ENCODE measurements around the gene DLG2.
A peak's percentile ranks its signal among the peaks of the same experiment; 100 is the strongest.

DLG2 gene

GRCh38 chr11:83641511-83641910 is 1985.6 kb downstream of the DLG2 start:
- Histone ChIP-seq H3K4me3 (ENCODE audit: low read length) (no peak overlapping the region), H3K36me3 (ENCODE audit: insufficient read depth, low read length) (no peaks in the 10 kb centered on the region), H2AFZ (ENCODE audit: low read depth, low read length) (no peak overlapping the region), H3K9me3 (ENCODE audit: low read length) (no peaks in the 10 kb centered on the region), H3K27me3 (ENCODE audit: insufficient read depth, low read length) (no peaks in the 10 kb centered on the region), H3K4me1 (ENCODE audit: insufficient read depth, low read length) (no peaks in the 10 kb centered on the region)

GRCh38 chr11:83639995-83640758 is 1987.0 kb downstream of the DLG2 start:
- Histone ChIP-seq H3K4me3 (ENCODE audit: low read length) (no peak overlapping the region), H3K9me3 (ENCODE audit: low read length) (no peaks in the 10 kb centered on the region), H3K4me1 (ENCODE audit: insufficient read depth, low read length) (no peaks in the 10 kb centered on the region), H3K27me3 (ENCODE audit: insufficient read depth, low read length) (no peaks in the 10 kb centered on the region), H2AFZ (ENCODE audit: low read depth, low read length) (no peak overlapping the region), H3K36me3 (ENCODE audit: insufficient read depth, low read length) (no peaks in the 10 kb centered on the region)

DNA sequence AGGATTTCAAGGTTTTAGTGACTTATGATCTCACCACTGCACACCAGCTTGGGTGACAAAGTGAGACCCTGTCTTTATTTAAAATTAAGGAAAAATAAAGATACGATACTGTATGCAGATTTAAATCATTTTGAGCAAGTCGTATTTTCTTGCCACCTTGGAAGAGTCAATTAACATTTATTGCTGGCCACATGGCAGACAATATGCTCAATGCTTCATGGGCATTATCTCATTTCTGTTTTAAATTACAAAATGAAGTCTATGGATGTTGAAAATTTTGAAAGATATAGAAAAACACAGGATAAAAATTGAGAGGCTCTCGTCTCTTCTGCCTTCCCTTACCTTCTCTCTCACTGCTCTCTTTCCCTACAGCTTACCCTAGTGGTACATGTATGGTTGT is 1992.0 kb downstream of the DLG2 start:
- H3K4me1 ChIP-seq (ENCODE audit: insufficient read depth, low read length), result no peaks in the 10 kb centered on the region
- no peaks in the 10 kb centered on the region for H3K36me3 ChIP-seq (ENCODE audit: insufficient read depth, low read length)
- H3K9me3 ChIP-seq (ENCODE audit: low read length), result no peaks in the 10 kb centered on the region
- no peak overlapping the region for H2AFZ ChIP-seq (ENCODE audit: low read depth, low read length)
- H3K4me3 ChIP-seq (ENCODE audit: low read length), result no peak overlapping the region
- no peaks in the 10 kb centered on the region for H3K27me3 ChIP-seq (ENCODE audit: insufficient read depth, low read length)

- H3K9me3 ChIP-seq (ENCODE audit: low read length), result no peaks in the 10 kb centered on the region
- H3K4me3 ChIP-seq (ENCODE audit: low read length), result no peak overlapping the region
- H2AFZ ChIP-seq (ENCODE audit: low read depth, low read length), result no peak overlapping the region
- no peaks in the 10 kb centered on the region for H3K36me3 ChIP-seq (ENCODE audit: insufficient read depth, low read length)
- no peaks in the 10 kb centered on the region for H3K27me3 ChIP-seq (ENCODE audit: insufficient read depth, low read length)
- peaks cover 12% of the 10 kb centered on the region for H3K4me1 ChIP-seq (ENCODE audit: insufficient read depth, low read length)
Observed at GRCh38 chr11:83630211-83630610, 1996.9 kb downstream of the DLG2 start.

GRCh38 chr11:83629775-83630174 is 1997.4 kb downstream of the DLG2 start:
- Histone ChIP-seq H3K9me3 (ENCODE audit: low read length) (no peaks in the 10 kb centered on the region), H3K4me3 (ENCODE audit: low read length) (no peak overlapping the region), H3K27me3 (ENCODE audit: insufficient read depth, low read length) (no peaks in the 10 kb centered on the region), H3K4me1 (ENCODE audit: insufficient read depth, low read length) (peaks cover 12% of the 10 kb centered on the region), H2AFZ (ENCODE audit: low read depth, low read length) (peak overlapping the region; percentile 76), H3K36me3 (ENCODE audit: insufficient read depth, low read length) (no peaks in the 10 kb centered on the region)

DNA sequence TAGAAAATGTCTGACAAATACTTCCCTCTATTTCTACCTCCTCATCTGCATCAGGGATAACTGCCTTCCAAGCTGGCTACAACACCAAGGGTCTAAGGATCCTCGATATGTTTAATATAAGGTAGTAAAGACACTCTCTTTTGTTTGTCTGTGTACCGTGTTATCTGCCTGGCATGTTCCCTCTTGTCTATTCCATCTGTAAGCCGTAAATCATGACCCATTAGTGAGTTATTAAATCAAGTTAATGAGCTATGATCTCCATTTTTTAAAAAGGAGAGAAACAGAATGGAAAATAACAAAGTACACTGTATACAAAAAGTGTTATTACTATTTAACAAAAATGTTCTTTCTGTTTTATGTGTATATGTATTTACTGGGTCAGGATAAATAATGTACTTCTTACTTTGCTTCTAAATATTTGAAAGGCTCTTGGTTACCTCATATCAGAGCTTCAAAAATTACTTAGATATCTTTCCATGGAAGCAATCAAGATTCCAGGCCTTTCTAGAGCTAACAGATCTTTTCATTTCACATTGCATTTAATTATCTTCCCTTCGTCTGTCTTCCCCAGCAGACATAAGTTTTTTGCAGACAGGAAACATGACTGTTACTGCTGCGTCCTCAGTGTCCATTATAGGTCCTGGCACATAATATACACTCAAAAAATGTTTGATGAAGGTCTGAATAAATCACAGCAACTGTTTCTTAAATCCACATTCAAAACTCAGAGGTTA is 1998.4 kb downstream of the DLG2 start:
- H3K4me3 ChIP-seq (ENCODE audit: low read length), result no peak overlapping the region
- H3K9me3 ChIP-seq (ENCODE audit: low read length), result no peaks in the 10 kb centered on the region
- no peaks in the 10 kb centered on the region for H3K36me3 ChIP-seq (ENCODE audit: insufficient read depth, low read length)
- H2AFZ ChIP-seq (ENCODE audit: low read depth, low read length), result peak overlapping the region; percentile 76
- H3K4me1 ChIP-seq (ENCODE audit: insufficient read depth, low read length), result peaks cover 12% of the 10 kb centered on the region
- no peaks in the 10 kb centered on the region for H3K27me3 ChIP-seq (ENCODE audit: insufficient read depth, low read length)

- Histone ChIP-seq H3K4me3 (ENCODE audit: low read length) (no peak overlapping the region), H2AFZ (ENCODE audit: low read depth, low read length) (no peak overlapping the region), H3K27me3 (ENCODE audit: insufficient read depth, low read length) (no peaks in the 10 kb centered on the region), H3K4me1 (ENCODE audit: insufficient read depth, low read length) (peaks cover 12% of the 10 kb centered on the region), H3K36me3 (ENCODE audit: insufficient read depth, low read length) (no peaks in the 10 kb centered on the region), H3K9me3 (ENCODE audit: low read length) (no peaks in the 10 kb centered on the region)
Observed at GRCh38 chr11:83625336-83625735, 2001.8 kb downstream of the DLG2 start.

GRCh38 chr11:83617671-83618070 is 2009.5 kb downstream of the DLG2 start:
- peaks cover 5% of the 10 kb centered on the region for H3K4me1 ChIP-seq (ENCODE audit: insufficient read depth, low read length)
- H3K9me3 ChIP-seq (ENCODE audit: low read length), result no peaks in the 10 kb centered on the region
- no peak overlapping the region for H3K4me3 ChIP-seq (ENCODE audit: low read length)
- H2AFZ ChIP-seq (ENCODE audit: low read depth, low read length), result no peak overlapping the region
- H3K27me3 ChIP-seq (ENCODE audit: insufficient read depth, low read length), result no peaks in the 10 kb centered on the region
- no peaks in the 10 kb centered on the region for H3K36me3 ChIP-seq (ENCODE audit: insufficient read depth, low read length)

DNA sequence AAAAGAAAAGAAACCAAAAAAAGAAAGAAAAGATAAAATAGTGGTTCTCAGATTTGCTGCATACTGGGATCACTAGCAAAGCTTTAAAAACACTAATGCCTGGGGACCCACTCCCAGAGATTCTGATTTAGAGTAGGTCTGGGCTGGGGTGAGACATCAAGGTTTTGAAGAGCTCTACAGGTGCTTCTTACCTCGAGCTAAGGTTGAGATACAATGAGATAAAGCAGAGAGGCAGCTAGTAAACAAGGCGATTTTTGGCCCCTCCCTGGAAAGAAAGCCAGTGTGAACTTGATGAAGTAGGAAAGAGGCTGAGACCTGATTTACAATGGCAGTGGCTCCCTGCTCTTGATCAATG is 2013.4 kb downstream of the DLG2 start:
- Histone ChIP-seq H3K36me3 (ENCODE audit: insufficient read depth, low read length) (no peaks in the 10 kb centered on the region), H3K27me3 (ENCODE audit: insufficient read depth, low read length) (no peaks in the 10 kb centered on the region), H3K4me1 (ENCODE audit: insufficient read depth, low read length) (peaks cover 9% of the 10 kb centered on the region), H3K9me3 (ENCODE audit: low read length) (no peaks in the 10 kb centered on the region), H3K4me3 (ENCODE audit: low read length) (no peak overlapping the region), H2AFZ (ENCODE audit: low read depth, low read length) (no peak overlapping the region)

DNA sequence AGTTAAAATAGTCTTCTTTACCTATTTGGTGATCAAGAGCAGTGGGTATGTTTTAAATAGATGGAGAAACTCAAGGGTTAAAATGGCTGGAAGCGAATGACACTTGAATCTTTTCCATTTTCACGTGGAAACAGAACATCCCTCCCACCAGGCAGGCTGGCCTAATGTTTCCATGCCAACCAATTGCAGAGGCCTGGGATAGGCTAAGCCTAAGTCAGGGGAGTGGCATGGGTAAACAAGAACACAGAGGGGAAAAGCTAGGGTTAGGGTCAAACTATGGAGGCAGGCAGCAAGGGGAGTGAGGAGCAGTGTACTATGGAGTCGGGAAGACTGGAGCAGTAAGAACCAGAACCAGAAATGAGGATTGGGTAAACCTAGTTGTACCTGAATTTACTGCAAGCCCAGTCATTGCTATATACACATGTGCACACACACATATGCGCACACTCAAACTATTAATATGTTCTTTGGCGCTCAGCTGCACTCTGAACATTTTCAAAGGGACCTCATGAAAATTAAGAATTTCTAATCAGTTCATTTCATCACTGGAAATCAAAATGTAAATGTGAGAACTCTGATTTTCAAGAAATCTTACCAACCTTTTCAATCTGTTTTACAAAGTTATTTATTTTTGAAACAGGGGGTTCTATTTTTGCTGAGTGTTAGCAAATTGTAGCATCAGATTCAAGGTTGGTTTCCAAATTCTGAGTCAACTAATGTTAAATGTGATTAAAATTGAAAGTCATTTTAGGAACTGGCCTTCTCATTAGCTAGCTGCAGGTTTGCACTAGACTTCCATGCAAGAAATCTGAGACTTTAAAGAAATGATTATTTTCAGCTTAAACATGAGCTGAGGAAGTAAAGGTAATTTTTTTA is 2014.0 kb downstream of the DLG2 start:
- no peak overlapping the region for H3K4me3 ChIP-seq (ENCODE audit: low read length)
- peaks cover 9% of the 10 kb centered on the region for H3K4me1 ChIP-seq (ENCODE audit: insufficient read depth, low read length)
- no peaks in the 10 kb centered on the region for H3K27me3 ChIP-seq (ENCODE audit: insufficient read depth, low read length)
- no peaks in the 10 kb centered on the region for H3K9me3 ChIP-seq (ENCODE audit: low read length)
- H2AFZ ChIP-seq (ENCODE audit: low read depth, low read length), result no peak overlapping the region
- H3K36me3 ChIP-seq (ENCODE audit: insufficient read depth, low read length), result no peaks in the 10 kb centered on the region

DNA sequence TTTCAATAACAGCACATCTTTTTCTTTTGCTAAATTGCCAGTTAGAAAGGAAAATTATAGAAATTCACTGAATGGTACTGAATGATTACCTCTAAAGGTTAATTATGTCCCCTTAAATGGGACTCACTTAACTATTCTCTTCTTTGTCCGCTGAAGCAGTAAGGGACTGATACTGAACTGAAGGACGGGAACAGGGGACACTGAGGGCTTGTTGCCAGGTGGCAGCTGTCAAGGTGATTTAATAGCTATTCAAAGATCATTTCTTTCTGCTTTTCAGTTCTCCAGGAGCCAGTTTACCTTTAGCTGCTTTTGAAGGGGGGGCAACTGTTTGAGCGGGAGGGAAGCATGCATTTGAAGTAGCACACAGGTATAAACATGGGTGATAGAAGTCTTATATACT is 2015.5 kb downstream of the DLG2 start:
- Histone ChIP-seq H3K36me3 (ENCODE audit: insufficient read depth, low read length) (no peaks in the 10 kb centered on the region), H3K9me3 (ENCODE audit: low read length) (no peaks in the 10 kb centered on the region), H3K4me1 (ENCODE audit: insufficient read depth, low read length) (peaks cover 9% of the 10 kb centered on the region), H3K4me3 (ENCODE audit: low read length) (no peak overlapping the region), H2AFZ (ENCODE audit: low read depth, low read length) (no peak overlapping the region), H3K27me3 (ENCODE audit: insufficient read depth, low read length) (no peaks in the 10 kb centered on the region)

DNA sequence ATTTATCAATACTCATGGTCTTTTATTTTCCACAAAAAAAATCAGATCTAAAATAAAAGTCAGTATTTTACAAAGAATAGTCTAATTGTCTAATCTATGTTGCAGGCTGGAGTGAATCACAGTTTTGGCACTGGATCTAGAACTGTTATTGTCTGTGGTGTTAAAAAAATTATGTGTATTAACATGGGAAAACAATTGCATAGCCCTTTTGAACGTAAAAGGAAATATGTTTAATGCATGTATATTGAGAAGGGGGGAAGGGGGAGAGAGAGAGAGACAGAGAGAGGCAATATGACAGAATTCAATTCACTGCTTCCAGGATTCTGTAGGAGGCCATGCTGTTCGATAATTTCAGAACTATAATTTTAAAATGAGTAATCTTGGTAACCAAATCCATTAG is 2016.1 kb downstream of the DLG2 start:
- no peaks in the 10 kb centered on the region for H3K36me3 ChIP-seq (ENCODE audit: insufficient read depth, low read length)
- no peak overlapping the region for H2AFZ ChIP-seq (ENCODE audit: low read depth, low read length)
- H3K27me3 ChIP-seq (ENCODE audit: insufficient read depth, low read length), result no peaks in the 10 kb centered on the region
- H3K4me3 ChIP-seq (ENCODE audit: low read length), result no peak overlapping the region
- H3K9me3 ChIP-seq (ENCODE audit: low read length), result no peaks in the 10 kb centered on the region
- peaks cover 9% of the 10 kb centered on the region for H3K4me1 ChIP-seq (ENCODE audit: insufficient read depth, low read length)

DNA sequence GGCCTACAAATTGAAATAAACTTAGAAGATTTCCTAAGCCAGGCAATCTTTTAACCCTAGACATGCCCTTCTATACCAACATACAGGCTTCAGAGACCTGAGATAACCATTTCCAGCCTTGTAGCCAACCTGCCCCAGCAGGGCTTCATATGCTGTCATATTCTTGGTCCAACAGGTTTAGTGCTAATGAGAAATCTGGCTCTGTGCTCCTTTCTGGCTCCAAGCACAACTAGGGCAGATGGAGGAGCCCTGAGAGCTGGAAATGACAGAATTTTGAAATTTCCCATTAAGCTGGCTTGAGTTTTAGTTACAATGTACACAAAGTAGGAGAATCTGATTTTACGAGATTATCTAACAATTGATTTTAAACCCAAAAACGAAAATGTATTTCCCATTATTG is 2018.0 kb downstream of the DLG2 start:
- Histone ChIP-seq H3K27me3 (ENCODE audit: insufficient read depth, low read length) (no peaks in the 10 kb centered on the region), H3K4me3 (ENCODE audit: low read length) (no peak overlapping the region), H3K36me3 (ENCODE audit: insufficient read depth, low read length) (no peaks in the 10 kb centered on the region), H2AFZ (ENCODE audit: low read depth, low read length) (no peak overlapping the region), H3K9me3 (ENCODE audit: low read length) (no peaks in the 10 kb centered on the region), H3K4me1 (ENCODE audit: insufficient read depth, low read length) (peaks cover 9% of the 10 kb centered on the region)

All from neuron (in vitro differentiated cells).